K562 (cell line): Measurements from ENCODE around the gene RTBDN. TPM values are rescaled to one million over a fixed set of nuclear protein-coding genes. Genes with fewer than 3 reads are reported as not detected.

Source experiments
- CEBPG ChIP-seq, 3 experiments: fragments of 200-800 bp in 1 of 3; sonication (Bioruptor generic) in 1 of 3; sonication (generic) in 1 of 3; formaldehyde crosslinking in 1 of 3; IDR thresholded peaks in 2 of 3; conservative IDR thresholded peaks in 1 of 3; 2 replicates each; pipeline versions ENCODE4 v1.6.1 to v1.8.0; 2016 to 2022; ENCODE audit warnings: missing compliant biosample characterization in 2 of 3, missing genetic modification characterization in 2 of 3, mild to moderate bottlenecking in 1 of 3, missing genetic modification reagents in 1 of 3
- HNRNPK ChIP-seq: fragments of 200-400 bp; formaldehyde crosslinking; IDR thresholded peaks from one replicate; pipeline ENCODE4 v1.6.1; 2018; ENCODE audit warnings: mild to moderate bottlenecking, low read depth, low read length; ENCODE audit not compliant: poor library complexity, severe bottlenecking
- MYC ChIP-seq, 2 experiments: fragments of 250-450 bp in 1 of 2; sonication (Bioruptor Pico) in 1 of 2; IDR thresholded peaks; 2 replicates each; pipeline versions ENCODE4 v1.5.1 to v1.6.1; 2012 to 2021; ENCODE audit warnings: low read depth in 2 of 2, borderline replicate concordance in 1 of 2, improper control_type of control experiment in 1 of 2, low read length in 1 of 2, mild to moderate bottlenecking in 1 of 2, moderate library complexity in 1 of 2
- NCOA4 ChIP-seq: fragments of 450-650 bp; IDR thresholded peaks from 2 replicates; pipeline ENCODE4 v1.6.1; 2018; ENCODE audit warnings: mild to moderate bottlenecking; ENCODE audit not compliant: partially characterized antibody
- RB1 ChIP-seq: fragments of 450-650 bp; IDR thresholded peaks from 2 replicates; pipeline ENCODE4 v1.6.1; 2017; ENCODE audit warnings: low read depth, mild to moderate bottlenecking
- RFX1 ChIP-seq: fragments of 450-650 bp; IDR thresholded peaks from 2 replicates; pipeline ENCODE4 v1.6.1; 2016; ENCODE audit warnings: mild to moderate bottlenecking, moderate library complexity
- SIN3A ChIP-seq, 2 experiments: fragments of 150-350 bp in 1 of 2; IDR thresholded peaks; 2 replicates each; pipeline ENCODE4 v1.6.1; 2011 to 2016; ENCODE audit warnings: borderline replicate concordance in 2 of 2, low read depth in 2 of 2, low read length in 2 of 2, mild to moderate bottlenecking in 2 of 2, moderate library complexity in 2 of 2; ENCODE audit not compliant: control insufficient read depth in 1 of 2
- ZC3H11A ChIP-seq: IDR thresholded peaks from 2 replicates; pipeline ENCODE4 v1.6.1; 2012; ENCODE audit warnings: low read depth, low read length, improper control_type of control experiment
- ZNF121 ChIP-seq: sonication (generic); formaldehyde crosslinking; conservative IDR thresholded peaks from 2 replicates; pipeline ENCODE4 v1.8.0; 2022; ENCODE audit warnings: missing genetic modification reagents
- ZNF695 ChIP-seq: fragments of 450-650 bp; formaldehyde crosslinking; IDR thresholded peaks from 2 replicates; pipeline ENCODE4 v1.4.0; 2020; ENCODE audit warnings: mild to moderate bottlenecking, moderate library complexity
- ZNF76 ChIP-seq: fragments of 250-450 bp; sonication (Bioruptor Pico); IDR thresholded peaks from 2 replicates; pipeline ENCODE4 v1.4.0; 2020; ENCODE audit warnings: mild to moderate bottlenecking, moderate library complexity, borderline replicate concordance
- polyA plus RNA-seq, 8 experiments: library from polyadenylated mRNA; depleted of rRNA in 4 of 8; stranded (reverse) in 5 of 8; unstranded in 3 of 8; fragments of >200 nt; fragmentation: Nextera tagmentation in 2 of 8; fragmentation: Illumina TruSeq in 1 of 8; extraction: Ambion mirVana in 2 of 8; extraction: Trizol in 1 of 8; gene quantifications; 2 replicates each; pipeline versions ENCODE4 v1.2.1 to v1.2.3, GENCODE V29; 2011 to 2014; ENCODE audit warnings: inconsistent platforms in 1 of 8, missing spikeins in 1 of 8
- total RNA-seq, 7 experiments: library from RNA; depleted of rRNA in 6 of 7; stranded (reverse); fragments of >200 nt in 6 of 7; fragmentation: Illumina TruSeq in 2 of 7; extraction: Trizol in 2 of 7; gene quantifications; 2 replicates each; pipeline versions ENCODE4 v1.2.1 to v1.2.3, GENCODE V29; 2011 to 2021; ENCODE audit warnings: low replicate concordance in 1 of 7
- TF ChIP-seq, protein P1 (sequence below), 2 experiments: fragments of 450-650 bp; IDR thresholded peaks; 2 replicates each; pipeline ENCODE4 v1.6.1; 2018; ENCODE audit warnings: mild to moderate bottlenecking in 2 of 2, low read depth in 1 of 2; ENCODE audit not compliant: partially characterized antibody in 2 of 2
- TF ChIP-seq, protein P2 (sequence below): fragments of 250-450 bp; sonication (Bioruptor Pico); IDR thresholded peaks from 2 replicates; pipeline ENCODE4 v1.4.0; 2020; ENCODE audit warnings: mild to moderate bottlenecking
- TF ChIP-seq, protein P3 (sequence below): sonication (generic); formaldehyde crosslinking; IDR thresholded peaks from 2 replicates; pipeline ENCODE4 v1.9.0; 2022; ENCODE audit warnings: mild to moderate bottlenecking, missing genetic modification reagents
- TF ChIP-seq, protein P4 (sequence below): sonication (generic); formaldehyde crosslinking; IDR thresholded peaks from 2 replicates; pipeline ENCODE4 v1.8.0; 2023; ENCODE audit warnings: mild to moderate bottlenecking, missing genetic modification reagents

The RTBDN gene
- total and polyA plus RNA-seq, 9 of the 15 experiments (the other 6 are each of a cell fraction or from before 2014, with no cell fraction given) = 0.20 to 2.3 (median 0.72) TPM; not detected in 1

DNA sequence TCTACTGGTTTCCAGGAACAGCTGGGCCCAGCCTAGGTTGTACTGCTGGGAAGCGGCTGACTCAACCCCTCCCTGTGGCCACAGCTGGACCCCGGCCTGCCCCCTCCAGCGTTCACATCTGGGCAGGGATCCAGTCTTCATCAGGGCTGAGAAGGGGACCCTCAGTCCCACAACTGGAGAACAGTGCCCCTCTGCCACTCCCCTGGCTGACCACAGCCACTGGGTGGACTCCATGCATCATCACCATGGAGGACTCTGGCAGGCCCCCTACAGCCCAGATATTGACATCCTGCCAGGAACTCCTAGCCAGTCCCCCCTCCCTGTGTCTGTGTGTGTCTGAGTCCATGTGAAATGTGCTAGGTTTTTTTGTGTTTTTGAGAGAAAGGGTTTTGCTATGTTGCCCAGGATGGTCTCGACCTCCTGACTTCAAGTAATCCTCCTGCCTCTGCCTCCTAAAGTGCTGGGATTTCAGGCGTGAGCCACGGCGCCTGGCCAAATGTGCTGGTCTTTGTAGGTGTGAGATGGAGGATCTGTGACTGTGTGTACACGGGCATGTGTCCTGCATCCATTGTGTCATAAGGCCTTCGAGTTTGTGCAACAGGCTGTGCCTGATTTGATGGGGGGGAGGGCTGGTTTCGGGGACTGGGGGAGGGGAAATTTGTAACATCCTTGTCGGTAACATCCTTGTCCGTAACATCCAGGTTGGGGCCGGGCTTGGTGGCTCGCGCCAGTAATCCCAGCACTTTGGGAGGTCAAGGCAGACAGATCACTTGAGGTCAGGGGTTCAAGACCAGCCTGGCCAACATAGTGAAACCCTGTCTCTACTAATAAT lies 55.0 kb downstream of the RTBDN start (continued):
- TF ChIP-seq, protein P1, sequence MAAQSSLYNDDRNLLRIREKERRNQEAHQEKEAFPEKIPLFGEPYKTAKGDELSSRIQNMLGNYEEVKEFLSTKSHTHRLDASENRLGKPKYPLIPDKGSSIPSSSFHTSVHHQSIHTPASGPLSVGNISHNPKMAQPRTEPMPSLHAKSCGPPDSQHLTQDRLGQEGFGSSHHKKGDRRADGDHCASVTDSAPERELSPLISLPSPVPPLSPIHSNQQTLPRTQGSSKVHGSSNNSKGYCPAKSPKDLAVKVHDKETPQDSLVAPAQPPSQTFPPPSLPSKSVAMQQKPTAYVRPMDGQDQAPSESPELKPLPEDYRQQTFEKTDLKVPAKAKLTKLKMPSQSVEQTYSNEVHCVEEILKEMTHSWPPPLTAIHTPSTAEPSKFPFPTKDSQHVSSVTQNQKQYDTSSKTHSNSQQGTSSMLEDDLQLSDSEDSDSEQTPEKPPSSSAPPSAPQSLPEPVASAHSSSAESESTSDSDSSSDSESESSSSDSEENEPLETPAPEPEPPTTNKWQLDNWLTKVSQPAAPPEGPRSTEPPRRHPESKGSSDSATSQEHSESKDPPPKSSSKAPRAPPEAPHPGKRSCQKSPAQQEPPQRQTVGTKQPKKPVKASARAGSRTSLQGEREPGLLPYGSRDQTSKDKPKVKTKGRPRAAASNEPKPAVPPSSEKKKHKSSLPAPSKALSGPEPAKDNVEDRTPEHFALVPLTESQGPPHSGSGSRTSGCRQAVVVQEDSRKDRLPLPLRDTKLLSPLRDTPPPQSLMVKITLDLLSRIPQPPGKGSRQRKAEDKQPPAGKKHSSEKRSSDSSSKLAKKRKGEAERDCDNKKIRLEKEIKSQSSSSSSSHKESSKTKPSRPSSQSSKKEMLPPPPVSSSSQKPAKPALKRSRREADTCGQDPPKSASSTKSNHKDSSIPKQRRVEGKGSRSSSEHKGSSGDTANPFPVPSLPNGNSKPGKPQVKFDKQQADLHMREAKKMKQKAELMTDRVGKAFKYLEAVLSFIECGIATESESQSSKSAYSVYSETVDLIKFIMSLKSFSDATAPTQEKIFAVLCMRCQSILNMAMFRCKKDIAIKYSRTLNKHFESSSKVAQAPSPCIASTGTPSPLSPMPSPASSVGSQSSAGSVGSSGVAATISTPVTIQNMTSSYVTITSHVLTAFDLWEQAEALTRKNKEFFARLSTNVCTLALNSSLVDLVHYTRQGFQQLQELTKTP (IDR thresholded peaks at IDR 0.05; ENCODE audit: low read depth in 1 of 2, partially characterized antibody in 2 of 2) = no peak
- TF ChIP-seq ZNF695 (no peak), RFX1 (no peak), HNRNPK (no peak), RB1 (no peak), MYC (IDR thresholded peaks at IDR 0.05; ENCODE audit: low read depth, low read length) (no peak; the same call in none of the 2 replicates), MYC (CRISPR knock-in tag; IDR thresholded peaks at IDR 0.05; ENCODE audit: borderline replicate concordance, low read depth) (no peak), ZNF121 (no peak), ZC3H11A (no peak), CEBPG (CRISPR knock-in tag; IDR thresholded peaks at IDR 0.05) (no peak), CEBPG (tag; conservative IDR thresholded peaks at IDR 0.05 in 1 of 2, IDR thresholded peaks at IDR 0.05 in 1 of 2) (no peak), ZNF76 (CRISPR knock-in tag) (0 out of 2 replicates have a peak, but pooled peaks have one; percentile 19), SIN3A (IDR thresholded peaks at IDR 0.05; ENCODE audit: borderline replicate concordance in 2 of 2, control insufficient read depth in 1 of 2, low read depth in 2 of 2, low read length in 2 of 2) (no peak), NCOA4 (no peak)
- TF ChIP-seq, protein P2, sequence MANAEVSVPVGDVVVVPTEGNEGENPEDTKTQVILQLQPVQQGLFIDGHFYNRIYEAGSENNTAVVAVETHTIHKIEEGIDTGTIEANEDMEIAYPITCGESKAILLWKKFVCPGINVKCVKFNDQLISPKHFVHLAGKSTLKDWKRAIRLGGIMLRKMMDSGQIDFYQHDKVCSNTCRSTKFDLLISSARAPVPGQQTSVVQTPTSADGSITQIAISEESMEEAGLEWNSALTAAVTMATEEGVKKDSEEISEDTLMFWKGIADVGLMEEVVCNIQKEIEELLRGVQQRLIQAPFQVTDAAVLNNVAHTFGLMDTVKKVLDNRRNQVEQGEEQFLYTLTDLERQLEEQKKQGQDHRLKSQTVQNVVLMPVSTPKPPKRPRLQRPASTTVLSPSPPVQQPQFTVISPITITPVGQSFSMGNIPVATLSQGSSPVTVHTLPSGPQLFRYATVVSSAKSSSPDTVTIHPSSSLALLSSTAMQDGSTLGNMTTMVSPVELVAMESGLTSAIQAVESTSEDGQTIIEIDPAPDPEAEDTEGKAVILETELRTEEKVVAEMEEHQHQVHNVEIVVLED (CRISPR knock-in tag) = no peak
- TF ChIP-seq, protein P3, sequence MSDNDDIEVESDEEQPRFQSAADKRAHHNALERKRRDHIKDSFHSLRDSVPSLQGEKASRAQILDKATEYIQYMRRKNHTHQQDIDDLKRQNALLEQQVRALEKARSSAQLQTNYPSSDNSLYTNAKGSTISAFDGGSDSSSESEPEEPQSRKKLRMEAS (CRISPR knock-in tag) = no peak
- TF ChIP-seq, protein P4, sequence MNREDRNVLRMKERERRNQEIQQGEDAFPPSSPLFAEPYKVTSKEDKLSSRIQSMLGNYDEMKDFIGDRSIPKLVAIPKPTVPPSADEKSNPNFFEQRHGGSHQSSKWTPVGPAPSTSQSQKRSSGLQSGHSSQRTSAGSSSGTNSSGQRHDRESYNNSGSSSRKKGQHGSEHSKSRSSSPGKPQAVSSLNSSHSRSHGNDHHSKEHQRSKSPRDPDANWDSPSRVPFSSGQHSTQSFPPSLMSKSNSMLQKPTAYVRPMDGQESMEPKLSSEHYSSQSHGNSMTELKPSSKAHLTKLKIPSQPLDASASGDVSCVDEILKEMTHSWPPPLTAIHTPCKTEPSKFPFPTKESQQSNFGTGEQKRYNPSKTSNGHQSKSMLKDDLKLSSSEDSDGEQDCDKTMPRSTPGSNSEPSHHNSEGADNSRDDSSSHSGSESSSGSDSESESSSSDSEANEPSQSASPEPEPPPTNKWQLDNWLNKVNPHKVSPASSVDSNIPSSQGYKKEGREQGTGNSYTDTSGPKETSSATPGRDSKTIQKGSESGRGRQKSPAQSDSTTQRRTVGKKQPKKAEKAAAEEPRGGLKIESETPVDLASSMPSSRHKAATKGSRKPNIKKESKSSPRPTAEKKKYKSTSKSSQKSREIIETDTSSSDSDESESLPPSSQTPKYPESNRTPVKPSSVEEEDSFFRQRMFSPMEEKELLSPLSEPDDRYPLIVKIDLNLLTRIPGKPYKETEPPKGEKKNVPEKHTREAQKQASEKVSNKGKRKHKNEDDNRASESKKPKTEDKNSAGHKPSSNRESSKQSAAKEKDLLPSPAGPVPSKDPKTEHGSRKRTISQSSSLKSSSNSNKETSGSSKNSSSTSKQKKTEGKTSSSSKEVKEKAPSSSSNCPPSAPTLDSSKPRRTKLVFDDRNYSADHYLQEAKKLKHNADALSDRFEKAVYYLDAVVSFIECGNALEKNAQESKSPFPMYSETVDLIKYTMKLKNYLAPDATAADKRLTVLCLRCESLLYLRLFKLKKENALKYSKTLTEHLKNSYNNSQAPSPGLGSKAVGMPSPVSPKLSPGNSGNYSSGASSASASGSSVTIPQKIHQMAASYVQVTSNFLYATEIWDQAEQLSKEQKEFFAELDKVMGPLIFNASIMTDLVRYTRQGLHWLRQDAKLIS (CRISPR knock-in tag) = no peak
